ELF-1 (cell line): Measurements from ENCODE around the gene OSBP2.

Experiments
- DNase-seq: peaks from one replicate; pipeline ENCODE4 v3.0.0-alpha.2; 2016; ENCODE audit warnings: low read depth, low spot score

The OSBP2 gene

GRCh38 chr22:30867746-30868662 lies 173.3 kb downstream of the OSBP2 start:
- DNase-seq = no peak

- no peak for DNase-seq
These were observed 174.2 kb downstream of the OSBP2 start for GRCh38 chr22:30868663-30869385.

GRCh38 chr22:30869667-30870395 lies 175.2 kb downstream of the OSBP2 start:
- DNase-seq = no peak

GRCh38 chr22:30870451-30871345 lies 176.0 kb downstream of the OSBP2 start:
- no peak for DNase-seq

GRCh38 chr22:30871391-30872284 lies 177.0 kb downstream of the OSBP2 start:
- no peak for DNase-seq

GRCh38 chr22:30872285-30873041 lies 177.8 kb downstream of the OSBP2 start:
- DNase-seq = no peak

GRCh38 chr22:30873086-30873650 lies 178.5 kb downstream of the OSBP2 start:
- DNase-seq = no peak

- DNase-seq = no peak
These were observed 179.0 kb downstream of the OSBP2 start for GRCh38 chr22:30873661-30874060.

- no peak for DNase-seq
These were observed 180.0 kb downstream of the OSBP2 start for GRCh38 chr22:30874431-30875370.

- no peak for DNase-seq
These were observed 181.0 kb downstream of the OSBP2 start for GRCh38 chr22:30875481-30876215.

- no peak for DNase-seq
These were observed 181.6 kb downstream of the OSBP2 start for GRCh38 chr22:30876221-30876751.

- DNase-seq = no peak
These were observed 182.4 kb downstream of the OSBP2 start for GRCh38 chr22:30876915-30877553.

- no peak for DNase-seq
These were observed 183.2 kb downstream of the OSBP2 start for GRCh38 chr22:30877662-30878515.

GRCh38 chr22:30878516-30879414 lies 184.1 kb downstream of the OSBP2 start:
- no peak for DNase-seq
